ENCODE measurements around the gene FAM210A.

Gene FAM210A

GRCh38 chr18:13629841-13630715 is 96.3 kb downstream of the FAM210A start:
- Histone ChIP-seq H3K14ac (ENCODE audit: low read length in 2 of 2) (no peak overlapping the region), H2AK5ac (ENCODE audit: low read length, severe bottlenecking) (no peak overlapping the region), H2BK5ac (ENCODE audit: low read depth, low read length, poor library complexity, severe bottlenecking) (no peak overlapping the region), H3K9me3 (ENCODE audit: control insufficient read depth, low read length) (no peaks in the 10 kb centered on the region), H3K4ac (ENCODE audit: low read depth in 1 of 2, low read length in 2 of 2) (no peak overlapping the region), H3K27ac (ENCODE audit: low read length, poor library complexity, severe bottlenecking) (no peak overlapping the region), H3K18ac (ENCODE audit: low read depth in 1 of 2, low read length in 2 of 2) (no peak overlapping the region), H4K91ac (ENCODE audit: low read length) (no peak overlapping the region), H3K27me3 (ENCODE audit: control insufficient read depth in 1 of 2, insufficient read depth in 1 of 2, low read length in 2 of 2) (peaks cover 16 to 26% of the 10 kb centered on the region in 2 experiments), H3K79me1 (replicated peaks; ENCODE audit: low read length, poor library complexity, severe bottlenecking) (no peaks in the 10 kb centered on the region), H2BK120ac (ENCODE audit: low read depth, low read length) (no peak overlapping the region), H2BK15ac (ENCODE audit: low read depth, poor library complexity, severe bottlenecking) (no peak overlapping the region), H4K8ac (ENCODE audit: low read length) (no peak overlapping the region), H3K4me2 (ENCODE audit: low read length, poor library complexity, severe bottlenecking) (no peak overlapping the region), H3K23ac (ENCODE audit: low read length in 2 of 2) (no peak overlapping the region), H3K36me3 (ENCODE audit: control insufficient read depth in 1 of 2, insufficient read depth in 2 of 2, low read depth in 1 of 2, low read length in 2 of 2) (no peaks in the 10 kb centered on the region), H3K4me3 (ENCODE audit: insufficient read depth in 1 of 2, low read depth in 1 of 2, low read length in 2 of 2) (peak overlapping the region in 1 of 2 experiments; percentile 13), H3K4me1 (ENCODE audit: control insufficient read depth, insufficient read depth, low read depth, low read length) (no peaks in the 10 kb centered on the region), H3K9ac (ENCODE audit: low read length) (peak overlapping the region; percentile 17), H2AFZ (ENCODE audit: low read depth, low read length) (no peak overlapping the region), H2BK12ac (ENCODE audit: low read length in 2 of 2) (no peak overlapping the region)
- whole genome bisulfite sequencing = 47% methylated on average over 7 of the region's 8 CpGs
- peak; percentile 49 for DNase-seq

GRCh38 chr18:13628211-13628610 is 98.1 kb downstream of the FAM210A start:
- H3K4me1 ChIP-seq (ENCODE audit: control insufficient read depth, insufficient read depth, low read depth, low read length) = no peaks in the 10 kb centered on the region
- H3K4ac ChIP-seq (ENCODE audit: low read depth in 1 of 2, low read length in 2 of 2) = no peak overlapping the region
- DNase-seq = no peak
- 93% methylated on average over 9 of the region's 9 CpGs for WGBS
- no peaks in the 10 kb centered on the region for H3K79me1 ChIP-seq (replicated peaks; ENCODE audit: low read length, poor library complexity, severe bottlenecking)
- no peak overlapping the region for H3K4me3 ChIP-seq (ENCODE audit: insufficient read depth in 1 of 2, low read depth in 1 of 2, low read length in 2 of 2)
- no peaks in the 10 kb centered on the region for H3K36me3 ChIP-seq (ENCODE audit: control insufficient read depth in 1 of 2, insufficient read depth in 2 of 2, low read depth in 1 of 2, low read length in 2 of 2)
- H2BK15ac ChIP-seq (ENCODE audit: low read depth, poor library complexity, severe bottlenecking) = no peak overlapping the region
- H3K4me2 ChIP-seq (ENCODE audit: low read length, poor library complexity, severe bottlenecking) = no peak overlapping the region
- no peak overlapping the region for H3K9ac ChIP-seq (ENCODE audit: low read length)
- H2AFZ ChIP-seq (ENCODE audit: low read depth, low read length) = no peak overlapping the region
- no peak overlapping the region for H3K27ac ChIP-seq (ENCODE audit: low read length, poor library complexity, severe bottlenecking)
- no peak overlapping the region for H2BK5ac ChIP-seq (ENCODE audit: low read depth, low read length, poor library complexity, severe bottlenecking)
- no peak overlapping the region for H4K8ac ChIP-seq (ENCODE audit: low read length)
- H3K14ac ChIP-seq (ENCODE audit: low read length in 2 of 2) = no peak overlapping the region
- no peak overlapping the region for H2AK5ac ChIP-seq (ENCODE audit: low read length, severe bottlenecking)
- no peak overlapping the region for H3K23ac ChIP-seq (ENCODE audit: low read length in 2 of 2)
- peaks cover 20 to 27% of the 10 kb centered on the region in 2 experiments for H3K27me3 ChIP-seq (ENCODE audit: control insufficient read depth in 1 of 2, insufficient read depth in 1 of 2, low read length in 2 of 2)
- no peak overlapping the region for H2BK12ac ChIP-seq (ENCODE audit: low read length in 2 of 2)
- H4K91ac ChIP-seq (ENCODE audit: low read length) = no peak overlapping the region
- no peaks in the 10 kb centered on the region for H3K9me3 ChIP-seq (ENCODE audit: control insufficient read depth, low read length)
- H3K18ac ChIP-seq (ENCODE audit: low read depth in 1 of 2, low read length in 2 of 2) = no peak overlapping the region
- no peak overlapping the region for H2BK120ac ChIP-seq (ENCODE audit: low read depth, low read length)

GRCh38 chr18:13627639-13628038 is 98.7 kb downstream of the FAM210A start:
- no peak for DNase-seq
- no peak overlapping the region for H2AFZ ChIP-seq (ENCODE audit: low read depth, low read length)
- no peaks in the 10 kb centered on the region for H3K36me3 ChIP-seq (ENCODE audit: control insufficient read depth in 1 of 2, insufficient read depth in 2 of 2, low read depth in 1 of 2, low read length in 2 of 2)
- peak overlapping the region in 1 of 2 experiments; percentile 53 for H3K14ac ChIP-seq (ENCODE audit: low read length in 2 of 2)
- no peak overlapping the region for H3K4ac ChIP-seq (ENCODE audit: low read depth in 1 of 2, low read length in 2 of 2)
- H4K8ac ChIP-seq (ENCODE audit: low read length) = no peak overlapping the region
- H3K4me1 ChIP-seq (ENCODE audit: control insufficient read depth, insufficient read depth, low read depth, low read length) = no peaks in the 10 kb centered on the region
- 80% methylated on average over 8 of the region's 8 CpGs for WGBS
- H3K9me3 ChIP-seq (ENCODE audit: control insufficient read depth, low read length) = no peaks in the 10 kb centered on the region
- no peaks in the 10 kb centered on the region for H3K79me1 ChIP-seq (replicated peaks; ENCODE audit: low read length, poor library complexity, severe bottlenecking)
- peaks cover 20 to 33% of the 10 kb centered on the region in 2 experiments for H3K27me3 ChIP-seq (ENCODE audit: control insufficient read depth in 1 of 2, insufficient read depth in 1 of 2, low read length in 2 of 2)
- H3K9ac ChIP-seq (ENCODE audit: low read length) = no peak overlapping the region
- H2BK120ac ChIP-seq (ENCODE audit: low read depth, low read length) = no peak overlapping the region
- H3K4me3 ChIP-seq (ENCODE audit: insufficient read depth in 1 of 2, low read depth in 1 of 2, low read length in 2 of 2) = no peak overlapping the region
- no peak overlapping the region for H3K4me2 ChIP-seq (ENCODE audit: low read length, poor library complexity, severe bottlenecking)
- no peak overlapping the region for H4K91ac ChIP-seq (ENCODE audit: low read length)
- H3K23ac ChIP-seq (ENCODE audit: low read length in 2 of 2) = no peak overlapping the region
- no peak overlapping the region for H3K27ac ChIP-seq (ENCODE audit: low read length, poor library complexity, severe bottlenecking)
- no peak overlapping the region for H2AK5ac ChIP-seq (ENCODE audit: low read length, severe bottlenecking)
- H3K18ac ChIP-seq (ENCODE audit: low read depth in 1 of 2, low read length in 2 of 2) = no peak overlapping the region
- no peak overlapping the region for H2BK12ac ChIP-seq (ENCODE audit: low read length in 2 of 2)
- no peak overlapping the region for H2BK5ac ChIP-seq (ENCODE audit: low read depth, low read length, poor library complexity, severe bottlenecking)
- no peak overlapping the region for H2BK15ac ChIP-seq (ENCODE audit: low read depth, poor library complexity, severe bottlenecking)

- Histone ChIP-seq H3K4me1 (ENCODE audit: control insufficient read depth, insufficient read depth, low read depth, low read length) (no peaks in the 10 kb centered on the region), H3K36me3 (ENCODE audit: control insufficient read depth in 1 of 2, insufficient read depth in 2 of 2, low read depth in 1 of 2, low read length in 2 of 2) (no peaks in the 10 kb centered on the region), H4K91ac (ENCODE audit: low read length) (no peak overlapping the region), H2BK5ac (ENCODE audit: low read depth, low read length, poor library complexity, severe bottlenecking) (no peak overlapping the region), H3K9me3 (ENCODE audit: control insufficient read depth, low read length) (no peaks in the 10 kb centered on the region), H3K4me2 (ENCODE audit: low read length, poor library complexity, severe bottlenecking) (no peak overlapping the region), H3K27me3 (ENCODE audit: control insufficient read depth in 1 of 2, insufficient read depth in 1 of 2, low read length in 2 of 2) (peaks cover 24 to 33% of the 10 kb centered on the region in 2 experiments), H3K23ac (ENCODE audit: low read length in 2 of 2) (no peak overlapping the region), H3K4ac (ENCODE audit: low read depth in 1 of 2, low read length in 2 of 2) (no peak overlapping the region), H3K79me1 (replicated peaks; ENCODE audit: low read length, poor library complexity, severe bottlenecking) (no peaks in the 10 kb centered on the region), H4K8ac (ENCODE audit: low read length) (no peak overlapping the region), H3K18ac (ENCODE audit: low read depth in 1 of 2, low read length in 2 of 2) (no peak overlapping the region), H2BK12ac (ENCODE audit: low read length in 2 of 2) (no peak overlapping the region), H3K14ac (ENCODE audit: low read length in 2 of 2) (no peak overlapping the region), H2AK5ac (ENCODE audit: low read length, severe bottlenecking) (no peak overlapping the region), H3K9ac (ENCODE audit: low read length) (no peak overlapping the region), H2BK120ac (ENCODE audit: low read depth, low read length) (no peak overlapping the region), H3K4me3 (ENCODE audit: insufficient read depth in 1 of 2, low read depth in 1 of 2, low read length in 2 of 2) (no peak overlapping the region), H3K27ac (ENCODE audit: low read length, poor library complexity, severe bottlenecking) (no peak overlapping the region), H2BK15ac (ENCODE audit: low read depth, poor library complexity, severe bottlenecking) (no peak overlapping the region), H2AFZ (ENCODE audit: low read depth, low read length) (no peak overlapping the region)
- no peak for DNase-seq
- whole genome bisulfite sequencing = 90% methylated on average over 2 of the region's 2 CpGs
These were observed 99.8 kb downstream of the FAM210A start for GRCh38 chr18:13626544-13626908.
